NCI-H748 (cell line): Measurements from ENCODE around the gene BBS12.
"Not testable (repeated sequence)": the region's sequence is repeated elsewhere in the genome, so short reads cannot be mapped to it uniquely, and the experiment has no call there.

Experiments used
- DNase-seq: peaks from one replicate; lab custom pipeline; 2025; ENCODE audit not compliant: unreplicated experiment; lab: John Stamatoyannopoulos, UW

Gene BBS12

DNA sequence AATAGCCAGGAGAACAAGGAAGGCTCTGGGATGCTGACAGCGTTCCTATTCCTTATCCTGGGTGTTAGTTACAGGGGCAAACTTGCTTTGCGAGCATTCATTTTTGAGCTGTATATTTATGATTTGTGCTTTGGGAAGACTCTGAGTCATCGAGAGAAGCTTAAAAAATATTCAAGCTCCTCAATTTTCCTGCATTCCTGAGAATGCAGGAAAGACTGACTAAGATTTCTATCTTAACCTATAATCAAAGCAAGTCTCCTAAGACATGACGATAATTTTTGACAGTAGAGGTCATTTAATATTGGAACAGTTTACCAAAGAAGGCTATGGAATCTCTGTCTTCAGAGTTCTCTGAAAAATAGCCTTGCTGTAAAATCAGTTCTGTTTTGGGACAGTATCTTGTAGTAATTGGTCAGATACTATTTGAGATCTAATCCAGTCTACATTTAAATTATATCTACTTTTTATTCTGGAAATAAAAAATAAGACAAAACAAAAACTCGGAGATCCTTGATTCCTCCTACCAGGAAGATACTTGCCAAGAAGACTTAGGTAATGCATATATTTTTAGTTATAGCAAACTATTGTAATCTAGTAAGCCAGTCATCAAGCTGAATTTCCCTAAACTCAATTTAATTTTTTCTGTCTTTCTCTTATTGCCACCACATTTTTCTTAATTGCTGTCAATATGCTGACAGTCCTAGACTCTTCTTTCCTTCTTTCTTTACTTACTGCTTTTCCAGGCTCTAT is 31.7 kb downstream of the BBS12 start:
- DNase-seq: no peak

DNA sequence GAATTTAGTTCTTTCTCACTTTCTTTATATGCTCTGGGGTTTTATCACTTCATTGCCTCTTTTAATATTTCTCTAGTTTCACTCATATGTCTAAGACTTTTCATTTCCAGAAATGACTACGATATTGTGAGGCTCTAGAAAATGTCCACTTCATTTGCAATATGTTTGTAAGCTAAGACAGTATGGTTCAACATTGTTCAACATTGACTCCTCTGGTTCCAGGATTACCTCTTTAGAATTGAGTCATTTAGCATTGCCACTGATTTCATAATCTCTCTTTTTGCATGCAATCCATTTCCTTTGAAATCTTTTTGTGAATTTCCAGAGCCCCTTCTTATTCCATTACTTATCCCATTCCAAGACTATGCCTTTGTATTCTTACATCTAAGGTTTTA is 32.3 kb downstream of the BBS12 start:
- no peak for DNase-seq

DNA sequence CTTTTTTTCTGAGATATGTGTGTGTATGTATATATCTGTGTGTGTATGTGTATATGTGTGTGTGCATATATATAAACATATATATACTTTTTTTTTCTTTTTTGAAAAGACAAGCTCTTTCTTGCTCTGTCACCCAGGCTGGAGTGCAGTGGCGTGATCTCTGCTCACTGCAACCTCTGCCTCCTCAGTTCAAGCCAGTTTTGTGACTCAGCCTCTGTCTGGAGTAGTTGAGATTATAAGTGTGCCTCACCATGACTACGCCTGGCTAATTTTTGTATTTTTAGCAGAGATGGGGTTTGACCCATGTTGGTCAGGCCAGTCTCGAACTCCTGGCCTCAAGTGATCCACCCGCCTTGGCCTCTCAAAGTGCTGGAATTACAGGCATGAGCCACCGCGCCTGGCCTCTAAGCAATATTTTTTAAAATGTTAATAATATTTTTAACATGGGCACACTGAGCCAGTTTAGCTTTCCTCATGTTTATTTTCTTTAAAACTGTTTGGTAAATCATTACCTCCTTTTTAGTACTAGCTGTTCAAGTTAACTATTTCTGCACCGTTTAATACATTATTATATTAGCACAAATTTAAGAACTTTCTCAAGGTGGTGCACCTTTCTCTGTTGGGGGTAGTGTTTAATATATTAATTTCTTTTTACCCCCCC is 33.3 kb downstream of the BBS12 start:
- no peak for DNase-seq

DNA sequence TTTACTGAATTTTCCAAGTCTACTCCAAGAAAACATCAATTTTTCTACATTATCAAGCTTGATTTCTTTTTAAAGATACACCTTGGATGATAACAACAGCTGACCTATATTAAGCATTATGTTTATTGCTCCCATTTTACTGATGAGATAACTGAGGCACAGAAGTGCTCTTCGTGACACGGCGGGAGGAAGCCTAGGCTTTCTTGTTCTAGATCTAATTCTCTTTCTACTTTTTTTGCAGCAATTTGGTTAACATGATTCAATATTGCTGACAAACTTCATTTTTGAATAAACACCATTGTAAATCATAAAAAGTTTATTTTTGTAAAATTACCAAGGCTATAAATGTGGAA is 33.8 kb downstream of the BBS12 start:
- no peak for DNase-seq

DNA sequence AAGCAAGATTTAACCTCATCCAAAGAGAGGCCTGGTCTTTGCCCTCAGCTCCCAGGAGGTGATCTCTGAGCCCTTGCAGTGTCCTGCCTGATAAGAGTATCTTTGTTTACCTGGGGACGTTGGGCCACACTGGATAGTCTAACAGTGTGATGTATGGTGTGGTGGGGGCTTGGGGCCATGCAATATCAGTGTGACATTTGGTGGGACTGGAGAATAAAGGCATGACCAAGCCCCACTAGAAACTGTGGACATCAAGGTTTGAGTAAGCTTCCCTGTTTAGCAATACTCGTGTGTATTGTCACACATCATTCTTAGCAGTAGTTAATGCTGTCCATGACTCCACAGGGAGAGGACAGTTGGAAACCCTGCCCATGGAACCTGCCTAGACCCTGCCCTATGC is 34.4 kb downstream of the BBS12 start:
- no peak for DNase-seq

DNA sequence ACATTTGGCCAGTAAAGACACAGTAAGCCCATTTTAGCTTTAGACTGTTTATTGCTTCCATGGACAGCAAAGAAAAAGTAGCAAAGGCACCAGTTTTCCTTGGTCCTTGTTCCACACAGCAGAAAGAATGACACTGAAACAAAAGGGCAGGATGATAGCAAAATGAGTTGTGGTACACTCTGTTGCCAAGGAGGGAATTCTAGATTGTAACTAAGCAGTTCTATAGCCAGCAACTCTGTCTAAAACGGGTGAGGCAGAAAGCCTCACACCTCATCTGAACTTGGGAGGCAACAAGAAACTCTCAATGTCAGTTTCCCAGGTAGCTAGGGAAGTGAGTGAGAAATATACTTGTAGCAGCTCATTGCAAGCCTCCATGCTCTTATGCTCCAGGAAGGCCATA is 39.2 kb downstream of the BBS12 start:
- no peak for DNase-seq

DNA sequence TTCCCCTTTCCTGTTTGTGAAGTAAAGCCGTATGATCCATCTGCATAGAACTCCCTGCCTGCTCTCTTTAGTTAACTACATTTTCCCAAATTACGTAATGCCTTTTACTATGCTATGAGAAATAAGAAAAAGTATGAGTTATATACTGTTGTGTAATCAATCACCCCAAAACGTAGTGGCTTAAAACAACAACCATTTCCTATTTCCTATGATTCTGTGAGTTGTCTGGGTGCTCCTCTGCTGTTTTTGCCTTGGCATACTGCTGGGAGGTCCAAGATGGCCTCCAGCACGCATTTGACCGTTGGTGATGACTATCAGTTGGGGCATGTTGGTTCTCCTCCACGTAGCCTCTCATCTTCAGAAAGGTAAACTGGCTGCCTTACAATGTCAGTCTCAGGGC is 39.8 kb downstream of the BBS12 start:
- DNase-seq: no peak

DNA sequence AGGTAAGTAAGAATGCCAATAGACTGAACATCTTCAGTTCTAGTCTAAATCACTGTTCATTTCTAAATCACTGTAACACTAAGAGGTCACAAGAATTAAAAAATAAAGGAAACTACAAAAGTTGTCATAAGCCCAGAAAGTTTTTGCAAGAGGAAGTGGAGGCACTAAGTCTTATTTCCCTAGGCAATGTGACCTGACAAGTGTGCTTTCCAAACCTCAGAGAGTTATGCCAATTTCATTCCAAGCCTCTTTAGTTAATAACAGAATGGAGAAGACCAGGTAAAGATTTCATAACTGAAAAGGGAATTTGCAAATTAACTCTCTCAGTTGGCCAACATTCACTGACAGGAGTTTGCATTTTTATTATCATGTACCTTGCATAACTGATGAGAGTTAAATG is 40.5 kb downstream of the BBS12 start:
- no peak for DNase-seq

DNA sequence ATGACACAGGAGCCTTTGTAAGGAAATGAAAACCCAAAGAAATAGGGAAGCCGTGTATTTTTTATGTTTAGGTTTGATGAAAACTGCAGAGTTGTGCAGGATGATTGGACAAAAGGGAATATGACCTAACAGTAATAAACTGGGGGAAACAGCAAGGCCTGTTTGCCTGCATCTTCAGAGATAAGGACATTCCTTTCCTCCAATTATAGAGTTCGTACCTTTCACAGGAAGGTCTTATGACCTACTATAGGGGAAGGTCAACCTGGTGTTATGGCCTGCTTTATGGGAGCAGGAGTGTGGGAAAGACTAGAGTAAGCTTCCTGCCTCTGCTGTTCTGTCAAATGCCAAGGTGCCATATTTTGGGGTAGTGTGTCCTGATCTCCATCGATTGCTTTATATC is 42.5 kb downstream of the BBS12 start:
- no peak for DNase-seq

DNA sequence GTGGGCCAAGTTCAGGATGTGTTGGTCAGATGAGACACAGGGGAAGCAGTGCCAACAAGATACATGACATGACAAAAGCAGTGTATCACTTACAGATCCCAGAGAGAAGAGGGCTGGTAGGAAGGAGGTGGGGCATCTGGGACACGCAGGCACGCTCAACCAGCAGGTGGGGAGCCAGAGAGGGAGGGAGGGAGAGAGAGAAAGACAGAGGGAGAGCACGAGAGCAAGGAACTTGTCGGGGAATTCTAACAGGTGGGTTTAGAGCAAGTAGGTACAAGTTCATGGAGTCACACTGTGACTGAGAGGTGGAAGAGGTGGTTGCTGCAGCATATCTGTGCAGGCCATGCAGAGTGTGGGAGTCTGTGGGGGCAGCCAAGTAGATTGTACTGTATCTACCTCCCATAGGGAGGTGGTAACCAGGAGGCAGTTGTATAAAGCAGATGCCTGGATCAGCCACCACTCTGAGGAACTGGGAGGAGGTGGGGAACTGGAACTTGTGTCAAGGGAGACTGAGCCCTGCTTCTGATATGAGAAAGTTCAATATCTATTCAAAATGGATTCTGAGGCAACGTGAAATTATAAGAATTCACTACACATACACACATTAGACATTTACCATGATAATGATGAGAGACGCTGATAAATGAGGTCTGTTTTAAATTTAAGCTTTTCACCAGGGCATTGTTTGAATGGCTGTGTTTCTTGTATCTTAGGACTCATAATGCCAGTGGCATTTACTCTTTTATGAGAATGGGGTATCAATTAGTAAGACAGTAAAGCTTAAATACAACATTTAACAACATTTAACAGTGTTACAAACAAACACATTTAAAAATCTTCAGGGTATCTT is 43.7 kb downstream of the BBS12 start:
- no peak for DNase-seq

DNA sequence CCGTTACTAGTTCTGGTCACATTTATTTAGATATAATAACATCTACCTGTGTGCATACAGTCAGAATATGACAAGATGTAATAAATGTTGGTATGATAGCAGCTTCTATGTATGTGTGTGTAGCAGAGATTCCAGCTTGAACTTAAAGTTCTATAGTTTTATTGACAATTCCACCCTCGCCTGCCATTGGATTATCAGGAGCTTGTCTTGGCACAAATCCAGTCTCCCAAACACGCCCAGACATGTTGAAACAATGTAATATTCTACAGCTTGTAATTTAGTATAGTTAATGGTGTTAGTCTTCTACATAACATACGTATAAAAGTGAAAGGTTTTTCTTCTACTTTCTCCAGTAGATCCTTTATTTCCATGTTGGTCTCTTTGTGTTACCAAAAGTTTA is 44.4 kb downstream of the BBS12 start:
- peak; percentile 61 for DNase-seq

DNA sequence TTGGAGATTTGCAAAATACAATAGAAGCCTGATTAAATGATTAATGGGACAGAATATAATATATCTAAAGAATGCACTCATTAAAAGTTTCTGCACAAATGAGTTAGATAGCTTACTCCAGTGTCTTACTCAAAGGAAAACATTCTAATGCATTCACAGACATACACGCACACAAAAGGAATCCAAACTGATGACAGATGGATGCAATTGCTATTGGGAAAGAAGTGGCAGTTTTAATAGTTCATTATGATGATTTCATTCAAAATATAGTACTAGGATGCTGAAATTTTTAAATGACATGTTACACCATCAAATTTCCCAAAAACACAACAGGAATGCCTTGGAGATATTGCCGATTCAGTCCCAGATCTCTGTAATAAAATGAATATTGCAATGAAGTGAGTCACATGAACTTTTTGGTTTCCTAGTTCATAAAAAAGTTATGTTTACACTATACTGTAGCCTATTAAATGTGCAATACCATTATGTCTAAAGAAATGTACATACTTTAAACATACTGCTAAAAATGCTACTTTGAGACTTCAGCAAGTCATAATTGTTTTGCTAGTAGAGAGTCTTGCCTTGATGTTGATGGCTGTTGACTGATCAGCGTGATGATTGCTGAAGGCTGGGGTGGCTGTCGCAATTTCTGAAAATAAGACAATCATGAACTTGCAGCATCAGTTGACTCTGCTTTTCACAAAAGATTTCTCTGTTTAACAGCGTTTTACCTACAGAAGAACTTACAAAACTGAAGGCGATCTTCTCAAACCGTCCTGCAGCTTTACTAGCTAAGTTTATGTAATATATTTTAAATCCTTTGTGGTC is 45.6 kb downstream of the BBS12 start:
- DNase-seq: no peak

DNA sequence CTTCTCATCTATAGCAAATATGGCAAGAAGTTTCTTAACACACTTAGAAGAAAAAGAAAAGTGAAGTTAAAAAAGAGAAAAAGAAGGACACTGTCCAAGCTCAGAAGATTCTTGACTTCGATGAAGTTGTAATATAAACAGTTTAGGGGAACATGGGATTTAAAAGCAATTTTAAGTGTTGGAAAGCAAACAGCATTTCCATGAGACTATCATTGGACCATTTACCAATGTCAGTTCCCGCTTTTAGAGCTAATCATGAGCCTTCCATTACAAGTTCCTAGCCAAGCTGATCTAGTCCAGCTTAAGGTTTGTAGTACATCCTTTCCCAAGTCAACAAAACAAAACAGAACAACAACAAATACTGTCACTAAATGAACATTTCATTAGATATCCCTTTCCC is 49.0 kb downstream of the BBS12 start:
- no peak for DNase-seq

DNA sequence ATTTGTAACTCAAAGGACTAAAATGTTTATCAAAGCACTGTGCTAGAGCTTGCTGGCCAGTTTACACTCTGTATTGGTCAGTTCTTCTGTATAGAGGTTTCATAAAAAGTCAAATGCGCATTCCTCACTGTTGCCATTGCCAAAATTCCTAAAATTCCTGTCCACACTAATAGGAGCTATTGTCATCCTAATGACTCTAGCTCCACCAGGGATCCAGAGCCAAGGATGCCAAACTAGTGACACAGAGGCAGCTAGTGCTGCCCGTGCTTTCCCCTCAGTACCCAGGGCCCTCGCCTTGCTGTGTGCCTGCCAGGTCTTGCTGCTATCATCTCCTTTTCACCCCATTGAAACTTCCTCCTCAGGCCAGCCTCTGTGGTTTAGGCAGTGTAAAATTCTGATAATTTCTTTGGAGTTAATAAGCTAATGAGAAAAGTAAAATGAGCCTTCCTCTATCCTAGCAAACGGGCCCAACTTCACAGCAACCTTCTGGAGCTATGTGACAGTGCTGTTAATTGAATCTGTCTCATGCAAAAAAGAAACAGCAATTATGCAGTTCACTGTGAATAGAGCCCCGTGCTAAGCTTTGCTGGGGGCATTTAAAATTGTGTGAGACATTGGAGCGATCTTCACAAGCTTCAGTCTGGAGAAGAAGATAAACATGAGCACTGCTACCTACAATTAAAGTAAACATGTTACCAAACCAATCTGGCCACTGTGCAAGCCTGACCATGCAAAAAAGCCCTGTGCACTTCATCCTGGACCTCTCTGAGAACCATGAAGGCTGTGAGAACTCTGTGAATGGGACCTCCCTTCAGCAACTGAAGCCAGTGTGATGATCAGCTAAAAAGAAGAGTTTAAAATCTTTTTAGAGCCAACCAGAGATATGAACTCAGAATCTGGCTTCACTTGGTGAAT is 51.1 kb downstream of the BBS12 start:
- DNase-seq: no peak

DNA sequence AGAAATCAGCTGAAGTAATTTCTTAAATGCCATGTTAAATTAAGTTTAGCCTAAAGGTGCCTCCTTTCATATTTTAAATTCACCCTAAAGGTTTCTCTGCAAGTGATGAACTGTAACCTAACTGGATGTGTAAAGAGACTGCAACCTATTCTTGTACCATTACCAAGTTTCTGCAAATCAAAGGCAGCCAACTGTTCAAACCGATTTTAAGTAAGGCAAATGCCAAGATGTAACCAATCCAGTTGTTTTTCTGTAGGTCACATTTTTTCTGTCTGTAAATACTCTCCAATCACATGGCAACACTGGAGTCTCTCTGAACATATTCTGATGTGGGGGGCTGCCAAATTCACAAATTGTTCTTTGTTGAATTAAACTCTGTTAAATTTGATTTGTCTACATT is 51.8 kb downstream of the BBS12 start:
- no peak for DNase-seq

DNA sequence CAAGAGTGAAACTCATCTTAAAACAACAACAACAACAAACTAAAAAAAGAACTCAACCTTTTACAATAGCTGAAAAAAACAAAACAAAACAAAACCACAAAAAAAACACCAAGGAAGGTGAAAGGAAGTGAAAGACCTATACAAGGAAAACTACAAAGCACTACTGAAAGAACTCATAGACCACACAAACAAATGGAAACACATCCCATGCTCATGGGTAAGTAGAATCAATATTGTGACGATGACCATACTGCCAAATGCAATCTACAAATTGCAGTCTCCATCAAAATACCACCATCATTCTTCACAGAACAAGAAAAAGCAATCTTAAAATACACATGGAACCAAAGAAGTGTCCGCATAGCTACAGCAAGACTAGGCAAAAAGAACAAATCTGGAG is 52.6 kb downstream of the BBS12 start:
- DNase-seq: no peak

DNA sequence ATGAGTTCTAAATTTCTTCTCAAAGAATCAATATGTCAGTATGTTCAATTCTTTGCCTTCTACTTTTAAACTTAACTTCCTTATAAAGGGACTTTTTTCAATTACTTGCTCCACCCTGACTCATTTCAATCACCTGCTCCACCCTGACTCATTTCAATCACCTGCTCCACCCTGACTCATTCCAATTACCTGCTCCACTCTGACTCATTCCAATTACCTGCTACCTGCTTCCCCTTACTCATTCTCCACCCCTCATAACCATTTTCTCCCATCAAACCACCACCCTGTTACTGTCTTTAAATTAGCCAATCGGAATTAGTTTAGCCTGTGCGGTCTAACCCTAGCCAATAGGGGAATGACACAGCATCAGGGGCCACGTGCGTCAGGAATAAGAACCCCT is 53.8 kb downstream of the BBS12 start:
- not testable (repeated sequence) for DNase-seq

DNA sequence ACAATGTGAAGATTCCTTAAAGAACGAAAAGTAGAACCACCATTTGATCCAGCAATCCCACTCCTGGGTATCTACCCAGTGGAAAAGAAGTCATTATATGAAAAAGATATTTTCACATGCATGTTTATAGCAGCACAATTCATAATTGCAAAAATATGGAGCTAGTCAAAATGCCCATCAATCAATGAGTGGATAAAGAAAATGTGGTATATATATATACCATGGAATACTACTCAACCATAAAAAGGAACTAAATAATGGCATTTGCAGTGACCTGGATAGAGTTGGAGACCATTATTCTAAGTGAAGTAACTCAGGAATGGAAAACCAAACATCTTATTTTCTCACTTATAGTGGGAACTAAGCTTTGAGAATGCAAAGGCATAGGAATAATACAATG is 54.4 kb downstream of the BBS12 start:
- DNase-seq: not testable (repeated sequence)

DNA sequence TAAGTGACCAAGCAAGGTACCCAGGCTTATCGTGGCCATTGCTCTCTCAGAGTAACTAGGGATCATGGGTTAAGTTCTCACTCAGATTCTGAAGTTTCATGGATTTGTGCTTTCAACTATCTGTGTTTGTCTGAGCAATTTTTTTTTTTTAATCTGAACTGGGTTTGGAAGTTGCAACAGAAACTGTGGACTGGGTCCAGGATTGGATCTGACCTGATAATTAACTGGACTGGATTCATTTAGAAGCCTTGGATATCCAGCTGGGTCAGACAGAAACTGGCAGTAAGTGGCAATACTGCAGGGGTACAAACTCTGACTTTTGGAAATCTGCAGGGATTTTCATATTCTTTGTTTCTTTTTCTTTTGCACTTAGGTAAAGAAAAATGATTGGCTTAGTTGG is 55.4 kb downstream of the BBS12 start:
- DNase-seq: no peak

DNA sequence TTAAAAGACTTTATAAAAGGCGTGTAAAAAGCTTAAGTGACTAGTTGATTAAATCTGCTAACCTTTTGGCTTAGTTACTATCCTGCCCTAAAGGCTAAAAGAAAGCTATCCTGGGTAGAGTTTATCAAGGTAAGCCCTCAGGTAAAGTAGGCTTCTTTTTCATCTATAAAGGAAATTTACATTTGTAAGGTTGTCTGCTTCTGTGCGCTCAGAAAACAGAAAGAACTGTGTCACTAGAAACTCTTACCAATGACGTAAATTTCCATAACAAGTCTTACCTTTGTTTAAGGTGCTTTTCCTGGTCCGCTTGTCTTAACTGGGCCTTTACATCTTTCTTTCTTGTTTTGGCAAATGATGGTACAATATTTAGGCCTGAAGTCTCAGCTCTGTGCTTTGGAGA is 56.4 kb downstream of the BBS12 start:
- no peak for DNase-seq
